ENCODE results near the gene ELMO1.

DNA sequence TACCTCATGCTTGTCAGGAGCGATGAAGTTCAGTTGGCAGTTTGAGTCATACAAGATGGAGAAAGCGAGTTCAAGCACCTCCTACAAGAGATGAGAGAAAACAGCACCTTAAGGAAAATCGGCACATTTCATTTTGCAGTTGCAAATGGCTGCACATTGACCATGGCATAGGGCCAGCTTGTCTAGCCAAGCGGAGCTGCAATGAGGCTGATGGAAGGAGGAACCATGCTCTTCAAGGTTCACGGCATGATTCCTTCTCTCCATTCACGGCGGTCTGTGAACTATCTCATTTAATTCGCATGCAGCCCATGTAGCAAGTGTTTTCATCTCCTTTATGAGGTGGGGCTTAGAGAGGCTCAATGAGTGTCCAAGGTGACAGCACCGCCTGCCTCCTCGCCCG is 587.0 kb downstream of the ELMO1 start:
- TF ChIP-seq, protein P1, sequence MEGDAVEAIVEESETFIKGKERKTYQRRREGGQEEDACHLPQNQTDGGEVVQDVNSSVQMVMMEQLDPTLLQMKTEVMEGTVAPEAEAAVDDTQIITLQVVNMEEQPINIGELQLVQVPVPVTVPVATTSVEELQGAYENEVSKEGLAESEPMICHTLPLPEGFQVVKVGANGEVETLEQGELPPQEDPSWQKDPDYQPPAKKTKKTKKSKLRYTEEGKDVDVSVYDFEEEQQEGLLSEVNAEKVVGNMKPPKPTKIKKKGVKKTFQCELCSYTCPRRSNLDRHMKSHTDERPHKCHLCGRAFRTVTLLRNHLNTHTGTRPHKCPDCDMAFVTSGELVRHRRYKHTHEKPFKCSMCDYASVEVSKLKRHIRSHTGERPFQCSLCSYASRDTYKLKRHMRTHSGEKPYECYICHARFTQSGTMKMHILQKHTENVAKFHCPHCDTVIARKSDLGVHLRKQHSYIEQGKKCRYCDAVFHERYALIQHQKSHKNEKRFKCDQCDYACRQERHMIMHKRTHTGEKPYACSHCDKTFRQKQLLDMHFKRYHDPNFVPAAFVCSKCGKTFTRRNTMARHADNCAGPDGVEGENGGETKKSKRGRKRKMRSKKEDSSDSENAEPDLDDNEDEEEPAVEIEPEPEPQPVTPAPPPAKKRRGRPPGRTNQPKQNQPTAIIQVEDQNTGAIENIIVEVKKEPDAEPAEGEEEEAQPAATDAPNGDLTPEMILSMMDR (optimal IDR thresholded peaks at IDR 0.05 in 1 of 3, IDR thresholded peaks at IDR 0.05 in 1 of 3, conservative IDR thresholded peaks at IDR 0.05 in 1 of 3; ENCODE audit: extremely low read depth in 1 of 3, insufficient read depth in 2 of 3, low read length in 3 of 3): no peak
- no peak for TF ChIP-seq EZH2 (IDR thresholded peaks at IDR 0.05; ENCODE audit: low read length)

Data from keratinocyte (primary cell).